AG08395 (cell line): Measurements from ENCODE around the gene NUFIP1.
"Not testable (repeated sequence)": the region's sequence is repeated elsewhere in the genome, so short reads cannot be mapped to it uniquely, and the experiment has no call there.

Experiments used
- DNase-seq: peaks from one replicate; pipeline ENCODE4 v3.0.0; 2012; ENCODE audit warnings: mixed read lengths, low spot score

NUFIP1 gene

DNA sequence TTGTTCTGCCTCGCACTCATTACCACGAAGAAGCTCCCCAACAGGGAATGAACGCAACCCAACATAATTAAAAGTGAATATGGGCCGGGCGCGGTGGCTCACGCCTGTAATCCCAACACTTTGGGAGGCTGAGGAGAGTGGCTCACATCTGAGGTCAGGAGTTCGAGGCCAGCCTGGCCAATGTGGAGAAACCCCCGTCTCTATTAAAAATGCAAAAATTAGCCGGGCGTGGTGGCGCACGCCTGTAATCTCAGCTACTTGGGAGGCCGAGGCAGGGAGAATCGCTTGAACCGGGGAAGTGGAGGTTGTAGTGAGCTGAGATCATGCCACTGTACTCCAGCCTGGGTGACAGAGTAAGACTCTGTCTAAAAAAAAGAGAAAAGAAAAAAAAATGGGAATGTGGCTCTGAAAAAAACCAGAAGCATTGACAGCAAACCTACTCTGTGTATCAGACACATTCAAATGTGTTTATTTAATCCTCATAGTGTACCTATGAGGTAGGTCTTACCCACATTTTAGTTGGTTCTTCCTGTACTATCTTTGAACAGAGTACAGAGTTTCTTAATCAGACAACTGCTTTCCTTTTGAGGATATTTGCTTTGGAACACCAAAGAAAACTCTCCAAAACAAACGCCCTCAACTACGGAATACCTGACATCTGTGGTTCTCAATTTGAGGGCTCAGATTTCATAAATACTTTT, 70.0 kb downstream of the NUFIP1 start:
- no peak for DNase-seq

DNA sequence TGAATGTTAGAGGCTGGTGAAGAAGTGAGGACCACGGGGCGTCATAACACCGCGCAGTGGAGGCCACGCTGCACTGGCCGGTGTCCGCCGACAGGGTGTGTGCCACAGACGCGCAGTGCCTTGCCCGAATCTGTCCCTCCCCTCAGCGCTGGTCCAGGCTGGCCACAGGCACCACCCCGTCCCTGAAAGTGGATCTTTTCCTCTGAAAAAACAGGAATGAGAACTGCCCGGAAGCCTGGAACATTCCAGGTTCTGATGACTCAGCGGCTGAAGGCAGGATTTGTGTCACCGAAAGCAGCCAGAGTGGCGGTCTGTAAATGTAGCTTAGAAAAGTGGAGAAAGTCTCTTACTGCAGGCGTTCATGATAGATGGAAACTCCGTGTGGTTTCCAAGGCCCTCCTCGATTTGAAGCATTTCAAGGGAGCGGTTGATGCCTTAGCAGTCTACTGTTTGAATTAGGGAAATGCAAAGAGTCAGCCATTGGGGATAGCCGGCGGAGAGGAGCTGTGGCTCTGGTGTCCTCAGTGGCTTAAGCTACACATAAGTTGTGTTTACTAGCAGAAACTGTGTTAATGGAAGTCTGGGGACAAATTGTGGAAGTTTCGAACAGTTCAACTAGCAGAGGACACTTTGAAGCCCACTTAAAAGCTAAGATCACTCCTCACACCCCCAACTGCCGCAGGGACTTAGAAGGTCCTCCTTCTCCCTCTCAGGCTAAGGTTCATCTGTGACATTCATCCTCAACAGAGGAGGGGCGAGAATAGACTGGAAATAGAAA, 70.8 kb downstream of the NUFIP1 start:
- peak; percentile 85 for DNase-seq

- DNase-seq, result peak; percentile 84
These were observed 71.5 kb downstream of the NUFIP1 start for GRCh38 chr13:44917589-44918325.

DNA sequence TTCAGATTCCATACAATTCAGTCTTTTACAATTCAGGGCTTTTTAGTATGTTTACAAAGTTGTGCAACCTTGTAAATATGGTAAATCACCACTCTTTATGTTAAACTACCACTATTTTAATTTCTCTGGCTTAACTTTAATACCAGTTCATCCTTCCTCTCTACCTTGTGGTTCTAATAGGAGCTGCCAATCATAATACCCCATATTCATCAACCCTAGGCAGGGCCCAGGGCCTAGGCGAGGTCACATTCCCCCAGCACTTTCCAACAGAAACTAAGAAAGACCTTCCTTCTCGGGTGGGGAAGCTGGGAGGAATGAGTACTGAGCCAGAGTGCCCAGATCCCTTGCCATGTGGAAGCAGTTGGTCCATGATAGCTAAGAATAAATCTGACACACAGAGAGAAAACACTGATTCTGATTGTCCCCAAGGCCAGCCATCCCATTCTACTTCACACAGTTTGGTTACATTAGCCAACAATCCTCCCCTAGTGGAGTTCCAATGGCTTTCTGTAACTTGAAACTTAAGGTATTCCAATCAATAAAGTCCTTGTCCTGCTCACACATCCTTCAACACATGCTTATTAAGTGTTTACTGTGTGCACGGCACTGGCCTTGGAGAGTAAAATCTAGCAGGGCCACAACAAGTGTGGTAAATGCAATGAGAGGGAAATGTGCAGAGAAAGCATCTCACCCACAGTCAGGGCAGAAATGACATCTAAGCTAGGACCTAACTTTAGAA, 76.8 kb downstream of the NUFIP1 start:
- DNase-seq, result no peak

DNA sequence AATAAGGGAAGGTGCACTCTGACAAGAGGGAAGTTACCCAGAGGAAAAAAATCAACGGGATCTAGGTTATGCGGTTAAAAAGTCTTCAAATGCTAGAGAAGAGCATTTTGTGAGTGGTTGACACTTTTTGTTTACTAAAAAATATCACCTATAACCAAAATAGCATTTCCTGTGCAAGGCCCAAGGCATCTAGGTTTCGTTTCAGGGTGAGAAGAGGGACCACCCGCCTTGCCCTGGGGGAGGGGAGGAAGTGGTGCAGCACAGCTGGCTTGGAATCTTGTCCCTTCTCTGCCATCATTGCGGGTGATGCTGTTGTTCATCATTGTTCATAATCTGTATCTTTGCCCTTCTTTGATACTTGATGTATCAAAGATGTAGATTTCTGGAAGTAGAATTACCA, 80.6 kb downstream of the NUFIP1 start:
- no peak for DNase-seq

GRCh38 chr13:44908266-44908665, 81.0 kb downstream of the NUFIP1 start:
- DNase-seq, result no peak

DNA sequence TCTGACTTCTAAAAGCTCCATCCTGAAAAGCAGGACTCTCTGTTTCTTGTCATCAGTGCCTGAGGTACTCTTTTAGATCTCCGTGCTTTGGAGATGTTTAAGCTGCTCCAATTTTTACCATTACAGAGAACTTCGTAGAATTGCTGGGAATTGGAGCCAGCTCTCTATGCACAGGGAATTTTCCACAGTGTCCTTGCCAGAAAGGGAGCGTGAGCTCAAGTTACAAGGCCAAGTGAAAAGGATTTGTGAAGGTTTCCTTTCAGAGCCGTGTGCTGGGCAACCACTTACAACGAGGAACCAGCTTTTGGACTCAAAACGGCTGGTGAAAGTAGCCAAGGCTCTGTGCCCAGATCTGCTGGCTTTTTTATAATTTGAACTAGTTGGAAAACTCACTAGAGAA, 82.6 kb downstream of the NUFIP1 start:
- DNase-seq, result peak; percentile 36

GRCh38 chr13:44906230-44906629, 83.0 kb downstream of the NUFIP1 start:
- DNase-seq, result no peak

DNA sequence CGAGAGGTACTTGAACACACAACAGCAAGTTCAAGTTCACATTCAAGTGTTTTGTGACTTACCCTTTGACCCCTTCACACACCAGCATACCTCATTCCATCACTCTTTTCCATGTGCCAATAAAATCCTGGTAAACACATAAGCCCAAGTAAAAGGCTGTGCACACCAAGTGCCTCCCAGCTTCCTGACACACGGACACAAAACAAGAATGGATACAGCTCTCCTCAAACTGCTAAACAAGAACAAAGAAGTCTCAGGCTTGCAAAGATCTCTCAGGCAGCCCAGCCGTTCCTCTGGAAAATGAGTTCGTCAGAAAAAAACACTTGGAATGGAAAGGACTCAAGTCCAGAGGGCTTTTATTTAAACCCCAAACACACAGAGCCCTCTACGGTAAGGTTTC, 83.7 kb downstream of the NUFIP1 start:
- no peak for DNase-seq

GRCh38 chr13:44904967-44905366, 84.3 kb downstream of the NUFIP1 start:
- peak; percentile 94 for DNase-seq

DNA sequence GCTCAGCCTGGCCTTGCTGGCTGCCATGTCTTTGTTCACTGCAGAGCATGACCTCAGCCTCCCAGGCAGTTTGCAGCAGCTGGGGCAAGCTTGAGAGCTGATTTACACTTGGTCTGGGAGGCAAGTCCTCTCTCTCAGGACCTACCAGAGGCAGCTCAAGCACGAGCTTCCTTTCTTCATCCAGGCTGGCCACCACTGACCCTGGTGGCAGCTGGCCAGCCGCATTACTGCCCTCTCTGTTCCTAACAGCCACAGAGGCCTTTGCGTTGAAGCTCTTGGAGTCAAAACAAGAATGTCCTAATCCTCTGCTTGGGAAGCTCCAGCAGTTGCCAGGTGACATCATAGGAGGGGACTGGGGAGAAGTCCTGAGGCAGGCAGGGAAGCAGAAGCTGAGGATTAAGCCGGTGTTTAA, 85.7 kb downstream of the NUFIP1 start:
- peak; percentile 91 for DNase-seq

- no peak for DNase-seq
These were observed 86.5 kb downstream of the NUFIP1 start for GRCh38 chr13:44902738-44903137.

DNA sequence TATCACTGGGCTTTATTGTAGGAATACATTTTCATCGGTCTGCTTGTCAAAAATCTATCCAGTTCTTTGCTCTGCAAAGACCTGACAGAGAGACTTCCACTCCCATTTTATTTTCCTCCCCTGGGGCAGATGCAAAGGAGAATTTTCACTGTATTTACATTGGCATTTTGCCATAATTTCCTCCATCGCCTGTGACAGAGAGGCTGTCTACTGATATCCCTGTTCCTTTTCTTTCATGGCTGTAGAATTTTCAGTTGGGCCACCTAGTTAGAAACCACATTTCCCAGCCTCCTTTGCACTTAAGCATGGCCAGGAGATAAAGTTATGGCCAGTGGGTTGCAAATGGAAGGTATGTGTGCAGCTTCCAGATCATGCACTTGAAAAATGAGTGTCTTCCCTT, 89.3 kb downstream of the NUFIP1 start:
- DNase-seq, result no peak

GRCh38 chr13:44898308-44898707, 91.0 kb downstream of the NUFIP1 start:
- not testable (repeated sequence) for DNase-seq

DNA sequence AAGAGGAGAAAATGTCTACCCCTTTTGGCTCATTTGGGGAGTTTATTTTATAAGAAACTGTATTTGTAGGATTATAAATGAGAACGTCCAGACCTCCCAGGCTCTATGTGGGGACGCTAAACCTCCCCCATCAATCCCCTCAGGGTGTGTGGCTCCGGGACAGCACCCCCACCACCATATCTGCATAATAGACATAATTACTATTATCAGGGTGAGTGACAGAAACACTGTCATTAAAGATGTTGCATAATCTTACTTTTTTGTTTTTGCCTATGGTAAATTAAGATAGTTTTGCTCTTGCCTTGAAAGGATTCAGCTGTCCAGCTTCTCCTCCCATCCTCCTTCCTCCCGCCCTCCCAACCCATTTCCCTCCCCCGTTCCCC, 93.3 kb downstream of the NUFIP1 start:
- no peak for DNase-seq

GRCh38 chr13:44895264-44895952, 93.9 kb downstream of the NUFIP1 start:
- no peak for DNase-seq

DNA sequence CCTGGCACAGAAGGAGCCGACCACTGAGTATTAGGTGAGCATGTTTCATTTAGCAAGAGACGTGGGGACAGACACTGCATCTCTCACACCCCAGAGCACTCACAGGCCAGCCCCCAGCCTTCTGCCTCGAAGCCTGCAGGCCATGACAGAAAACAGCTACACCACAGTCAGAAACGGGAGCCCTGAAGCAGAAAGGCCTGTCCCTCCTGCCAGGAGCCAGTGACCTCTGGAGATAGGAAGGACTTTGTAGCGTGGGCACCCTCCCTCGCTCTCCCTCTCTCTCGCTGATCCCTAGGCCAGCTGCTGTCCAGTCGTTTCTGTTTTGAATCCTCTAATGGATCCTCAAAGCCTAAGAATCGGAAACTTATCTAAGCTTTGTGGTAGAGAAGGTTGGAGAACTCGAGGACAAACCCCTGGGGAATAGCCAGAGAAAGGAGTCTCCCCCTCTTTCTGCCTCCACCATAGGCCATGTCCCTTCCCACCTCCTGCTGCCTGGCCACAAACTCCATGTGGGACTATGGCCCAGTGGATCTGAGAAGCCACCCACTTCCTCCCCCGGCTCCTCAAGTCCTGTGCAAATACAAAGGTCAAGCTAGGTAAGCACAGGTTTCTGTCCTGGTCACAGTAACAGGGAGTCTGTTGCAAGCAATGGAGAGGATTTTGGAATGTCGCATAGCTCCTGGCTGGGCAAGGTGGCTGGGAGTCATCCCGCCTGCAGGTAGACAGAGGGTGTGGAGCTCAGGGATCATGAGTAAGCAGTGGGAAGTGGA, 95.1 kb downstream of the NUFIP1 start:
- DNase-seq, result no peak
